Ovary (tissue), 3 donors: ENCODE measurements around the gene TRPC1.

Experiments
- CTCF ChIP-seq, 3 donors: fragments of 450-650 bp in 2 of 3; fragments of 200-600 bp in 1 of 3; IDR thresholded peaks; one replicate each; pipeline versions ENCODE4 v1.5.1 to v1.8.0; 2016 to 2022; ENCODE audit warnings: antibody characterized with exemption in 3 of 3, mild to moderate bottlenecking in 1 of 3
- EP300 ChIP-seq: sonication (generic); formaldehyde crosslinking; IDR thresholded peaks from one replicate; pipeline ENCODE4 v1.6.1; 2017; ENCODE audit warnings: antibody characterized with exemption
- POLR2A ChIP-seq: fragments of 450-650 bp; IDR thresholded peaks from one replicate; pipeline ENCODE4 v1.6.1; 2017; ENCODE audit warnings: antibody characterized with exemption, mild to moderate bottlenecking, moderate library complexity
- donor health status: DM: no; HTN: no; CAD: no.

GRCh38 chr3:142785996-142786395, 62.2 kb downstream of the TRPC1 start:
- TF ChIP-seq POLR2A (no peak), EP300 (no peak), CTCF (IDR thresholded peaks at IDR 0.05) (no peak)
